DND-41 (cell line): Measurements from ENCODE around the gene IQGAP2.

Source experiments
- ATAC-seq: fragments of 200-7000 bp; cut with Tn5 transposase; 3 replicates; pipeline ENCODE4 v1.9.1; 2021; ENCODE audit warnings: low read depth; ENCODE audit not compliant: insufficient read depth
- DNase-seq: peaks from one replicate; pipeline ENCODE4 v3.0.0-alpha.2; 2020
- H2AFZ ChIP-seq: 2 replicates; pipeline ENCODE4 v1.6.0; 2012; ENCODE audit warnings: low read depth, low read length
- H3K27ac ChIP-seq: 2 replicates; pipeline ENCODE4 v1.5.1; 2012; ENCODE audit warnings: low read length, inconsistent platforms
- H3K27me3 ChIP-seq: fragments of 200-600 bp; sonication (generic); 2 replicates; pipeline ENCODE4 v1.6.0; 2012; ENCODE audit warnings: low read length, mild to moderate bottlenecking, inconsistent platforms; ENCODE audit not compliant: insufficient read depth, poor library complexity
- H3K36me3 ChIP-seq: 2 replicates; pipeline ENCODE4 v1.5.1; 2012; ENCODE audit warnings: low read length, inconsistent platforms; ENCODE audit not compliant: insufficient read depth
- H3K4me1 ChIP-seq: 2 replicates; pipeline ENCODE4 v1.5.1; 2012; ENCODE audit warnings: mild to moderate bottlenecking, low read length; ENCODE audit not compliant: insufficient read depth
- H3K4me2 ChIP-seq: 2 replicates; pipeline ENCODE4 v1.6.0; 2012; ENCODE audit warnings: mild to moderate bottlenecking, moderate library complexity, low read length, inconsistent platforms; ENCODE audit not compliant: insufficient read depth
- H3K4me3 ChIP-seq, 2 experiments: fragments of 200-600 bp in 1 of 2; shearing (Covaris generic) in 1 of 2; 2 replicates each; pipeline ENCODE4 v1.5.1; 2012 to 2016; ENCODE audit warnings: inconsistent platforms in 2 of 2, low read length in 2 of 2, mild to moderate bottlenecking in 2 of 2, low read depth in 1 of 2, moderate library complexity in 1 of 2
- H3K79me2 ChIP-seq: 2 replicates; pipeline ENCODE4 v1.6.0; 2012; ENCODE audit warnings: low read length, inconsistent platforms; ENCODE audit not compliant: insufficient read depth
- H3K9ac ChIP-seq: 2 replicates; pipeline ENCODE4 v1.6.0; 2012; ENCODE audit warnings: low read depth, mild to moderate bottlenecking, inconsistent platforms, low read length, moderate library complexity
- H3K9me3 ChIP-seq: 2 replicates; pipeline ENCODE4 v1.5.1; 2012; ENCODE audit warnings: low read length, moderate library complexity, mild to moderate bottlenecking, inconsistent platforms; ENCODE audit not compliant: insufficient read depth, severe bottlenecking
- H4K20me1 ChIP-seq: 2 replicates; pipeline ENCODE4 v1.6.0; 2012; ENCODE audit warnings: low read length; ENCODE audit not compliant: insufficient read depth
- EZH2 ChIP-seq: IDR thresholded peaks from 3 replicates; pipeline ENCODE4 v1.6.1; 2012; ENCODE audit warnings: borderline replicate concordance, low read depth, mild to moderate bottlenecking, moderate library complexity, low read length, inconsistent platforms; ENCODE audit not compliant: severe bottlenecking
- TF ChIP-seq, protein P1 (sequence below): IDR thresholded peaks from 2 replicates; pipeline ENCODE4 v1.5.1; 2012; ENCODE audit warnings: borderline replicate concordance, low read length, moderate library complexity, mild to moderate bottlenecking; ENCODE audit not compliant: poor library complexity, severe bottlenecking; ENCODE audit errors: extremely low read depth

Gene IQGAP2

DNA sequence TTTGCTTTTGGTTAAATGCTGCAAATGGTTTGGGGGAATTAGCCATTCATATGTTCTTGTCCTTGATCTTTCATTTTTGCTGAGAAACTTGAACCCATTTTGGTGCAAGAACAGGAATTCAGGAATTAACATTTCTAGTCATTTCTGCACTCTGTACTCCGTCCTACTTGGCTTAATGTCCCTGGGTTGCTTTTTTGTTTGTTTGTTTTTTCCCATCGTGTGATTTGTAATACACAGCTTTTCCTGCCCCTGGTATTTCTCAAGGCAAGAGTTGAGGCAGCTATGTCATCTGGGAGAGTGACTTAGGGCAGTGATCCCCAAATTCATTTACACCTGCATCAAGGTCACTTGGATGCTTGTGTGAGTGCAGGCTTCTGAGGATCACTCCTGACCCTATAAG, 71.3 kb downstream of the IQGAP2 start:
- H2AFZ ChIP-seq, result no peak overlapping the region

DNA sequence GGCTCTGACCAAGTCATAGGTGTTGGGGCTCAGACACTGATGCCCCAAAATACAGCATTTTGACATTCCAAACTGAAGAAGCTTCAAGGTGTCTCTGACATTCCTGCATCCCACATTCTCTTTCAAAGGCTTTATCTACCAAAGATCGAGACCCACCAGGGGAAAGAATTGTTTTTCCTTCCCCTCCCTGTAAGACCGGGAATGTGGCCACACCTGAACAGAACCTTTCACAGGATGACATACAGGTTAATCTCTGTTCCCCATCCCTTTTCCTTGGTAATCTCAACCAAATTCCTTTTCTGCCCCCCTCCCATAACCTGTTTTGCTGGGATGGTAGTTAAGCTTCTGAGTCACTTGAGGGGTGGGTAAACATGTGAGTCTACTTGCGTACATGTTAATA, 72.3 kb downstream of the IQGAP2 start:
- H3K27ac ChIP-seq, result no peak overlapping the region
- H3K9me3 ChIP-seq, result no peaks in the 10 kb centered on the region
- H3K4me1 ChIP-seq, result peaks cover 10% of the 10 kb centered on the region
- ATAC-seq (no peak), DNase-seq (no peak)
- TF ChIP-seq EZH2, result no peak
- TF ChIP-seq, protein P1, sequence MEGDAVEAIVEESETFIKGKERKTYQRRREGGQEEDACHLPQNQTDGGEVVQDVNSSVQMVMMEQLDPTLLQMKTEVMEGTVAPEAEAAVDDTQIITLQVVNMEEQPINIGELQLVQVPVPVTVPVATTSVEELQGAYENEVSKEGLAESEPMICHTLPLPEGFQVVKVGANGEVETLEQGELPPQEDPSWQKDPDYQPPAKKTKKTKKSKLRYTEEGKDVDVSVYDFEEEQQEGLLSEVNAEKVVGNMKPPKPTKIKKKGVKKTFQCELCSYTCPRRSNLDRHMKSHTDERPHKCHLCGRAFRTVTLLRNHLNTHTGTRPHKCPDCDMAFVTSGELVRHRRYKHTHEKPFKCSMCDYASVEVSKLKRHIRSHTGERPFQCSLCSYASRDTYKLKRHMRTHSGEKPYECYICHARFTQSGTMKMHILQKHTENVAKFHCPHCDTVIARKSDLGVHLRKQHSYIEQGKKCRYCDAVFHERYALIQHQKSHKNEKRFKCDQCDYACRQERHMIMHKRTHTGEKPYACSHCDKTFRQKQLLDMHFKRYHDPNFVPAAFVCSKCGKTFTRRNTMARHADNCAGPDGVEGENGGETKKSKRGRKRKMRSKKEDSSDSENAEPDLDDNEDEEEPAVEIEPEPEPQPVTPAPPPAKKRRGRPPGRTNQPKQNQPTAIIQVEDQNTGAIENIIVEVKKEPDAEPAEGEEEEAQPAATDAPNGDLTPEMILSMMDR, result no peak
- no peaks in the 10 kb centered on the region for H3K27me3 ChIP-seq
- no peak overlapping the region for H3K4me3 ChIP-seq
- no peaks in the 10 kb centered on the region for H3K36me3 ChIP-seq
- no peaks in the 10 kb centered on the region for H3K79me2 ChIP-seq
- no peak overlapping the region for H3K9ac ChIP-seq
- H4K20me1 ChIP-seq, result no peaks in the 10 kb centered on the region
- no peak overlapping the region for H2AFZ ChIP-seq
- no peak overlapping the region for H3K4me2 ChIP-seq

More for the DNA sequence above, 71.3 kb downstream of the IQGAP2 start:
- ATAC-seq (no peak), DNase-seq (no peak)
- Histone ChIP-seq H3K4me1 (peaks cover 10% of the 10 kb centered on the region), H3K9me3 (no peaks in the 10 kb centered on the region), H3K4me2 (no peak overlapping the region), H3K9ac (no peak overlapping the region), H3K36me3 (no peaks in the 10 kb centered on the region), H3K4me3 (no peak overlapping the region), H4K20me1 (no peaks in the 10 kb centered on the region), H3K79me2 (no peaks in the 10 kb centered on the region), H3K27ac (no peak overlapping the region), H3K27me3 (no peaks in the 10 kb centered on the region)
- no peak for TF ChIP-seq EZH2

DNA sequence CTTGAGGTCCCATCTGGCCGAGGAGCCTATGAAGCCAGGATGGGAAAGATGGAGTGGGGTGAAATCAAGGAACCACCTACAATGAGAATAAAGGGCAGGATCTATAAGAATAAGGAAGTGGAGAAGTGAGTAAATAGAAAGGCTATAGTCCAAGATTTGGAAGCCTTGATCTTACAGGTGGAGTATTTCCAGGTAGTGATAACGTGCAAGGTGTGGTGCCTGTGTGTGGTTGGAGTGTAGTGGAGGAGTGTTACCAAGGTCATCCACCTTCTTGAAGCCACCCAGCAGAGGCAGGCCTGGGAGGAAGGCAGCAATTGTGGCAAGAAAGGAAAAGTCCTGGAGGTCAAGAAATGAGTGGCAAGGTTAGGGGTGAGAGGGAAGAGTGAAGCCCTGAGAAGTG, 72.9 kb downstream of the IQGAP2 start:
- Histone ChIP-seq H3K9ac (no peak overlapping the region), H2AFZ (no peak overlapping the region), H4K20me1 (no peaks in the 10 kb centered on the region), H3K4me1 (peaks cover 10% of the 10 kb centered on the region), H3K4me3 (no peak overlapping the region), H3K4me2 (no peak overlapping the region), H3K27ac (no peak overlapping the region), H3K79me2 (no peaks in the 10 kb centered on the region), H3K27me3 (no peaks in the 10 kb centered on the region), H3K36me3 (no peaks in the 10 kb centered on the region), H3K9me3 (no peaks in the 10 kb centered on the region)
- ATAC-seq (no peak), DNase-seq (no peak)
- TF ChIP-seq, protein P1, result no peak
- TF ChIP-seq EZH2, result no peak

DNA sequence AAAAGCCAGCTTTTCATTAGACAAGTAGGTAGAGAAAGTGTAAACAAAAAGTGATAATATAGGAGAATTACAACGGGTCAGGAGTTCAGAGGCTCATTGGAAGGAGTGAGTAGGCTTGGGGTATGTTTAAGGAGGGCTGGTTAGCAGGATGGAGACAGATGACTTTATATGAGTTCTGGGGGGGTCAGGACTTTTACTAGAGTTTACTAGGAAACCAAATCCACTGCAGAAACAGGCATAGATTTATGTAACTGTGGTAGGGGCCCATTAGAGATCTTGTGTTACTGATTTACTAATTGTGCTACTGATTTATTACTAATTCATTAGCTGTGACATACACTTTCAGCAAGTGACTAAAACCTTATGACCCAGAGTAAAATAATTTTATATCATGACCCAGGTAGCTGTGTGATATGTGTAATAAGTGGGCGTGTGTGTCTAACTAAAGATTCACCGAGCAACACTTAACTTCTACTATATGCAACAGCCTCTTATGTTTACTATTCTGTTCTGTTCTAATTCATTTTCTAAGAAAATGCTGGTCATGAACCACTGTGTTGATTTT, 73.5 kb downstream of the IQGAP2 start:
- H3K79me2 ChIP-seq, result no peaks in the 10 kb centered on the region

More for the DNA sequence above, 73.5 kb downstream of the IQGAP2 start:
- TF ChIP-seq, protein P1, result no peak
- TF ChIP-seq EZH2, result no peak
- Histone ChIP-seq H3K27me3 (no peaks in the 10 kb centered on the region), H2AFZ (no peak overlapping the region), H3K27ac (no peak overlapping the region), H3K36me3 (no peaks in the 10 kb centered on the region), H3K4me1 (peaks cover 10% of the 10 kb centered on the region), H3K9ac (no peak overlapping the region), H4K20me1 (no peaks in the 10 kb centered on the region), H3K4me3 (no peak overlapping the region), H3K4me2 (no peak overlapping the region), H3K9me3 (no peaks in the 10 kb centered on the region)
- ATAC-seq, result no peak
- no peak for DNase-seq
